DOHH2 (cell line): ENCODE data around the gene RBM25.
A peak's percentile ranks its signal among the peaks of the same experiment; 100 is the strongest.

Experiments
- H3F3A ChIP-seq: fragments of 200-600 bp; sonication (generic), shearing (Covaris generic); 2 replicates; pipeline ENCODE4 v1.6.0; 2016; ENCODE audit warnings: antibody characterized with exemption, mild to moderate bottlenecking; ENCODE audit not compliant: control insufficient read depth, insufficient read depth
- H3K27ac ChIP-seq: fragments of 200-600 bp; sonication (generic); 2 replicates; pipeline ENCODE4 v1.5.1; 2014; ENCODE audit warnings: low read depth, mild to moderate bottlenecking, low read length, moderate library complexity
- H3K27me3 ChIP-seq: fragments of 200-600 bp; sonication (generic); 2 replicates; pipeline ENCODE4 v1.6.1; 2014; ENCODE audit warnings: mild to moderate bottlenecking, low read length, mixed read lengths; ENCODE audit not compliant: control insufficient read depth
- H3K36me3 ChIP-seq: fragments of 200-600 bp; sonication (generic); 2 replicates; pipeline ENCODE4 v1.6.1; 2014; ENCODE audit warnings: mild to moderate bottlenecking, low read length, moderate library complexity, mixed read lengths; ENCODE audit not compliant: control insufficient read depth
- H3K4me1 ChIP-seq: fragments of 200-600 bp; sonication (generic); 2 replicates; pipeline ENCODE4 v1.6.1; 2014; ENCODE audit warnings: mild to moderate bottlenecking, low read length, mixed read lengths; ENCODE audit not compliant: control insufficient read depth
- H3K4me2 ChIP-seq: fragments of 200-600 bp; sonication (generic); 2 replicates; pipeline ENCODE4 v1.6.0; 2014; ENCODE audit warnings: mild to moderate bottlenecking, low read length, moderate library complexity
- H3K4me3 ChIP-seq: fragments of 200-600 bp; sonication (generic); 2 replicates; pipeline ENCODE4 v1.5.1; 2014; ENCODE audit warnings: mild to moderate bottlenecking, low read length, mixed read lengths
- H3K79me2 ChIP-seq: fragments of 200-600 bp; sonication (generic); 2 replicates; pipeline ENCODE4 v1.6.1; 2014; ENCODE audit warnings: mild to moderate bottlenecking, low read length, mixed read lengths; ENCODE audit not compliant: control insufficient read depth
- H3K9me2 ChIP-seq: fragments of 200-600 bp; sonication (generic); replicated peaks from 2 replicates; pipeline ENCODE4 v1.6.1; 2014; ENCODE audit warnings: mild to moderate bottlenecking, low read length, mixed read lengths; ENCODE audit not compliant: control insufficient read depth
- H3K9me3 ChIP-seq: fragments of 200-600 bp; sonication (generic); 2 replicates; pipeline ENCODE4 v1.6.1; 2014; ENCODE audit warnings: antibody characterized with exemption, low read length, mixed read lengths; ENCODE audit not compliant: control insufficient read depth, insufficient read depth
- H4K20me1 ChIP-seq: fragments of 200-600 bp; sonication (generic); 2 replicates; pipeline ENCODE4 v1.6.0; 2014; ENCODE audit warnings: low read depth, mild to moderate bottlenecking, antibody characterized with exemption, low read length, moderate library complexity; ENCODE audit not compliant: control insufficient read depth, insufficient read depth
- CTCF ChIP-seq: fragments of 200-600 bp; sonication (generic); IDR thresholded peaks from one replicate; pipeline ENCODE4 v1.5.1; 2014; ENCODE audit warnings: antibody characterized with exemption, mild to moderate bottlenecking, low read depth, low read length; ENCODE audit not compliant: poor library complexity, severe bottlenecking
- EZH2phosphoT487 ChIP-seq: fragments of 200-600 bp; sonication (generic); IDR thresholded peaks from 2 replicates; pipeline ENCODE4 v1.6.1; 2017; ENCODE audit warnings: borderline replicate concordance, mild to moderate bottlenecking, antibody characterized with exemption, low read length, moderate library complexity, mixed read lengths

RBM25 gene

GRCh38 chr14:73172500-73172899, 114.2 kb downstream of the RBM25 start:
- Histone ChIP-seq H3K79me2 (no peaks in the 10 kb centered on the region), H3K4me2 (no peak overlapping the region), H3K4me1 (no peaks in the 10 kb centered on the region), H4K20me1 (no peaks in the 10 kb centered on the region), H3K4me3 (no peak overlapping the region), H3F3A (peaks cover 5% of the 10 kb centered on the region; the same call in 1 of the 2 replicates), H3K27ac (no peak overlapping the region), H3K36me3 (peaks cover 46% of the 10 kb centered on the region), H3K9me2 (no peaks in the 10 kb centered on the region), H3K9me3 (no peaks in the 10 kb centered on the region), H3K27me3 (no peaks in the 10 kb centered on the region)
- no peak for TF ChIP-seq EZH2phosphoT487

GRCh38 chr14:73173092-73173735, 114.9 kb downstream of the RBM25 start:
- Histone ChIP-seq H3K4me3 (no peak overlapping the region), H3F3A (peaks cover 5% of the 10 kb centered on the region; the same call in 1 of the 2 replicates), H3K36me3 (peaks cover 46% of the 10 kb centered on the region), H3K9me3 (no peaks in the 10 kb centered on the region), H3K79me2 (no peaks in the 10 kb centered on the region), H3K27ac (no peak overlapping the region), H3K4me1 (no peaks in the 10 kb centered on the region), H3K4me2 (no peak overlapping the region), H4K20me1 (no peaks in the 10 kb centered on the region), H3K9me2 (no peaks in the 10 kb centered on the region), H3K27me3 (no peaks in the 10 kb centered on the region)
- TF ChIP-seq CTCF (peak; percentile 59), EZH2phosphoT487 (no peak)
